HG03439 (cell line): ENCODE measurements around the gene ADD2.
"Not testable (repeated sequence)": the region's sequence is repeated elsewhere in the genome, so short reads cannot be mapped to it uniquely, and the experiment has no call there.

ENCODE experiments used
- ATAC-seq: cut with Tn5 transposase; IDR thresholded peaks from one replicate; pipeline ENCODE4 v1.9.1; 2021; ENCODE audit warnings: mild to moderate bottlenecking, moderate library complexity; ENCODE audit not compliant: unreplicated experiment

ADD2 gene

GRCh38 chr2:70752396-70752795 is 15.6 kb downstream of the ADD2 start:
- ATAC-seq = no peak

GRCh38 chr2:70751881-70752280 is 16.1 kb downstream of the ADD2 start:
- ATAC-seq = no peak

- ATAC-seq = no peak
Measured at GRCh38 chr2:70750320-70750719, 17.7 kb downstream of the ADD2 start.

- ATAC-seq = no peak
Measured at GRCh38 chr2:70748002-70748784, 19.8 kb downstream of the ADD2 start.

GRCh38 chr2:70747284-70747683 is 20.7 kb downstream of the ADD2 start:
- ATAC-seq = no peak

- no peak for ATAC-seq
Measured at GRCh38 chr2:70746094-70746974, 21.7 kb downstream of the ADD2 start.

GRCh38 chr2:70745276-70745825 is 22.6 kb downstream of the ADD2 start:
- ATAC-seq = no peak

- ATAC-seq = no peak
Measured at GRCh38 chr2:70744397-70744796, 23.6 kb downstream of the ADD2 start.

- ATAC-seq = no peak
Measured at GRCh38 chr2:70743677-70744076, 24.3 kb downstream of the ADD2 start.

GRCh38 chr2:70743068-70743467 is 24.9 kb downstream of the ADD2 start:
- ATAC-seq = no peak

- not testable (repeated sequence) for ATAC-seq
Measured at GRCh38 chr2:70739492-70739891, 28.5 kb downstream of the ADD2 start.

- ATAC-seq = no peak
Measured at GRCh38 chr2:70738159-70738558, 29.8 kb downstream of the ADD2 start.

GRCh38 chr2:70735071-70735470 is 32.9 kb downstream of the ADD2 start:
- ATAC-seq = no peak

- ATAC-seq = no peak
Measured at GRCh38 chr2:70733646-70734180, 34.3 kb downstream of the ADD2 start.

- no peak for ATAC-seq
Measured at GRCh38 chr2:70732766-70733645, 35.0 kb downstream of the ADD2 start.

GRCh38 chr2:70730730-70731129 is 37.3 kb downstream of the ADD2 start:
- ATAC-seq = no peak

GRCh38 chr2:70729647-70730046 is 38.4 kb downstream of the ADD2 start:
- no peak for ATAC-seq

GRCh38 chr2:70728128-70728527 is 39.9 kb downstream of the ADD2 start:
- no peak for ATAC-seq

GRCh38 chr2:70726947-70727725 is 40.9 kb downstream of the ADD2 start:
- ATAC-seq = no peak

GRCh38 chr2:70725505-70725904 is 42.5 kb downstream of the ADD2 start:
- no peak for ATAC-seq
